CD4-positive, alpha-beta memory T cell (primary cell): ENCODE measurements around the gene ACP4. TPM values are rescaled to one million over a fixed set of nuclear protein-coding genes. Genes with fewer than 3 reads are reported as not detected.
A peak's percentile ranks its signal among the peaks of the same experiment; 100 is the strongest.

Source experiments
- CTCF ChIA-PET: fragments of 350-600 bp; sonication (Branson Sonifier 250); formaldehyde crosslinking; loops from one replicate; lab custom pipeline; 2021; ENCODE audit warnings: inconsistent platforms; ENCODE audit not compliant: partially characterized antibody; lab: Charles Lee
- POLR2A ChIA-PET: fragments of 350-600 bp; sonication (Branson Sonifier 250); formaldehyde crosslinking; loops from one replicate; lab custom pipeline; 2021; ENCODE audit not compliant: partially characterized antibody; lab: Charles Lee
- DNase-seq, 5 donors: peaks; one replicate each; pipeline versions ENCODE4 v3.0.0 to v3.0.0-alpha.2; 2020 to 2022; ENCODE audit warnings: mixed read lengths in 1 of 5
- H3K27ac ChIP-seq: one replicate; pipeline ENCODE4 v1.7.0; 2013; ENCODE audit warnings: low read depth, low read length
- H3K27me3 ChIP-seq: 2 replicates; pipeline ENCODE4 v1.7.0; 2013; ENCODE audit warnings: mild to moderate bottlenecking, low read length, moderate library complexity; ENCODE audit not compliant: insufficient read depth
- H3K36me3 ChIP-seq: 2 replicates; pipeline ENCODE4 v1.7.0; 2013; ENCODE audit warnings: mild to moderate bottlenecking, low read length, moderate library complexity; ENCODE audit not compliant: insufficient read depth
- H3K4me1 ChIP-seq: 2 replicates; pipeline ENCODE4 v1.7.0; 2013; ENCODE audit warnings: mild to moderate bottlenecking, low read length, moderate library complexity; ENCODE audit not compliant: insufficient read depth
- H3K4me3 ChIP-seq, 2 donors: one replicate each; pipeline ENCODE4 v1.7.0; 2013; ENCODE audit warnings: low read length in 2 of 2, mild to moderate bottlenecking in 1 of 2
- H3K9me3 ChIP-seq, 2 donors: one replicate each; pipeline ENCODE4 v1.7.0; 2013; ENCODE audit warnings: low read length in 2 of 2, control low read depth in 1 of 2; ENCODE audit not compliant: control insufficient read depth in 1 of 2
- H3K27ac Mint-ChIP-seq, 7 donors: one replicate each; pipeline ENCODE4 v1.8.0; 2020 to 2021; ENCODE audit warnings: mixed read lengths in 7 of 7, mild to moderate bottlenecking in 6 of 7, inconsistent platforms in 3 of 7, moderate library complexity in 3 of 7
- H3K27me3 Mint-ChIP-seq, 2 donors: one replicate each; pipeline ENCODE4 v1.8.0; 2020 to 2021; ENCODE audit warnings: mixed read lengths in 2 of 2
- H3K36me3 Mint-ChIP-seq, 2 donors: one replicate each; pipeline ENCODE4 v1.8.0; 2020 to 2021; ENCODE audit warnings: mixed read lengths in 2 of 2, inconsistent platforms in 1 of 2, mild to moderate bottlenecking in 1 of 2
- H3K4me1 Mint-ChIP-seq, 4 donors: one replicate each; pipeline ENCODE4 v1.8.0; 2020 to 2021; ENCODE audit warnings: mixed read lengths in 4 of 4, mild to moderate bottlenecking in 1 of 4
- H3K4me3 Mint-ChIP-seq, 8 donors: one replicate each; pipeline ENCODE4 v1.8.0; 2020 to 2021; ENCODE audit warnings: mixed read lengths in 8 of 8, mild to moderate bottlenecking in 7 of 8, moderate library complexity in 6 of 8, inconsistent platforms in 3 of 8
- H3K9me3 Mint-ChIP-seq, 8 donors: one replicate each; pipeline ENCODE4 v1.8.0; 2020 to 2021; ENCODE audit warnings: mixed read lengths in 8 of 8, mild to moderate bottlenecking in 5 of 8, inconsistent platforms in 3 of 8, moderate library complexity in 1 of 8
- intact Hi-C: fragments of 100-400 bp; cut with micrococcal nuclease; formaldehyde crosslinking; loops from one replicate; pipeline ENCODE4 v1.15.1; 2023
- polyA plus RNA-seq, 2 donors: library from polyadenylated mRNA; unstranded; fragments of 300-500 nt; fragmentation: Illumina TruSeq; gene quantifications; one replicate each; pipeline ENCODE4 v1.2.3, GENCODE V29; 2021
- total RNA-seq, 2 experiments: library from RNA; stranded (reverse); gene quantifications; one replicate each; pipeline ENCODE4 v1.2.3, GENCODE V29; 2021

The ACP4 gene
- total and polyA plus RNA-seq, 4 experiments from 2014 or later = not detected

GRCh38 chr19:50835785-50836542 lies 45.7 kb downstream of the ACP4 start:
- Histone ChIP-seq H3K27ac (no peak overlapping the region), H3K4me3 (peak overlapping the region; percentile 9 to 42), H3K27me3 (peaks cover 6% of the 10 kb centered on the region), H3K9me3 (no peaks in the 10 kb centered on the region), H3K36me3 (no peaks in the 10 kb centered on the region), H3K4me1 (peaks cover 15% of the 10 kb centered on the region)
- Mint-ChIP-seq H3K36me3 (peaks cover 0 to 3% of the 10 kb centered on the region in 2 donors), H3K4me3 (peak overlapping the region; percentile 64 to 91 (median 87)), H3K27ac (peak overlapping the region in 3 of 7 donors; percentile 57 to 65 (median 60)), H3K27me3 (peaks cover 27 to 46% of the 10 kb centered on the region in 2 donors), H3K9me3 (peaks cover 0 to 6% (median 0%) of the 10 kb centered on the region in 8 donors), H3K4me1 (peaks cover 6 to 16% (median 11%) of the 10 kb centered on the region in 4 donors)
- ChIA-PET CTCF (no interaction called here), POLR2A (no interaction called here)
- DNase-seq = peak in 4 of 5 donors; percentile 42 to 50 (median 44)
- intact Hi-C loops = no loop called here

GRCh38 chr19:50836543-50837195 lies 46.5 kb downstream of the ACP4 start:
- Mint-ChIP-seq H3K9me3 (peaks cover 0 to 10% (median 0%) of the 10 kb centered on the region in 8 donors), H3K36me3 (peaks cover 0 to 3% of the 10 kb centered on the region in 2 donors), H3K4me1 (peaks cover 6 to 16% (median 11%) of the 10 kb centered on the region in 4 donors), H3K27ac (peak overlapping the region in 1 of 7 donors; percentile 30), H3K4me3 (peak overlapping the region in 7 of 8 donors; percentile 76 to 91 (median 87)), H3K27me3 (peaks cover 29 to 42% of the 10 kb centered on the region in 2 donors)
- H3K36me3 ChIP-seq = no peaks in the 10 kb centered on the region
- CTCF ChIA-PET = no interaction called here
- no peak overlapping the region for H3K4me3 ChIP-seq
- POLR2A ChIA-PET = no interaction called here
- no peak overlapping the region for H3K27ac ChIP-seq
- peaks cover 6% of the 10 kb centered on the region for H3K27me3 ChIP-seq
- no peaks in the 10 kb centered on the region for H3K9me3 ChIP-seq
- H3K4me1 ChIP-seq = peaks cover 15% of the 10 kb centered on the region
- DNase-seq = no peak
- intact Hi-C loops = no loop called here

GRCh38 chr19:50837300-50837699 lies 47.1 kb downstream of the ACP4 start:
- CTCF ChIA-PET = no interaction called here

GRCh38 chr19:50838239-50838638 lies 48.0 kb downstream of the ACP4 start:
- Histone ChIP-seq H3K27ac (no peak overlapping the region), H3K36me3 (no peaks in the 10 kb centered on the region), H3K9me3 (no peaks in the 10 kb centered on the region), H3K27me3 (peaks cover 4% of the 10 kb centered on the region), H3K4me3 (no peak overlapping the region), H3K4me1 (peaks cover 15% of the 10 kb centered on the region)
- Mint-ChIP-seq H3K4me1 (peaks cover 6 to 16% (median 11%) of the 10 kb centered on the region in 4 donors), H3K9me3 (peaks cover 0 to 16% (median 6%) of the 10 kb centered on the region in 8 donors), H3K27me3 (peaks cover 28 to 37% of the 10 kb centered on the region in 2 donors), H3K36me3 (peaks cover 0 to 3% of the 10 kb centered on the region in 2 donors), H3K27ac (no peak overlapping the region), H3K4me3 (peak overlapping the region in 1 of 8 donors; percentile 43)
- ChIA-PET POLR2A (no interaction called here), CTCF (no interaction called here)
- intact Hi-C loops = no loop called here
- no peak for DNase-seq

More at GRCh38 chr19:50837300-50837699, 47.1 kb downstream of the ACP4 start:
- H3K4me3 Mint-ChIP-seq = peak overlapping the region in 5 of 8 donors; percentile 3 to 87 (median 37)
- intact Hi-C loops = no loop called here
- DNase-seq = no peak
- peaks cover 0 to 10% (median 1%) of the 10 kb centered on the region in 8 donors for H3K9me3 Mint-ChIP-seq
- H3K27me3 Mint-ChIP-seq = peaks cover 29 to 42% of the 10 kb centered on the region in 2 donors
- Histone ChIP-seq H3K27ac (no peak overlapping the region), H3K4me3 (no peak overlapping the region), H3K27me3 (peaks cover 6% of the 10 kb centered on the region), H3K9me3 (no peaks in the 10 kb centered on the region), H3K4me1 (peaks cover 15% of the 10 kb centered on the region), H3K36me3 (no peaks in the 10 kb centered on the region)
- POLR2A ChIA-PET = no interaction called here
- peaks cover 0 to 3% of the 10 kb centered on the region in 2 donors for H3K36me3 Mint-ChIP-seq
- H3K27ac Mint-ChIP-seq = no peak overlapping the region
- H3K4me1 Mint-ChIP-seq = peaks cover 6 to 16% (median 11%) of the 10 kb centered on the region in 4 donors

- no peaks in the 10 kb centered on the region for H3K27me3 ChIP-seq
- DNase-seq = no peak
- no peaks in the 10 kb centered on the region for H3K9me3 ChIP-seq
- no peaks in the 10 kb centered on the region for H3K36me3 ChIP-seq
- peaks cover 13% of the 10 kb centered on the region for H3K4me1 ChIP-seq
- peaks cover 6 to 16% (median 10%) of the 10 kb centered on the region in 4 donors for H3K4me1 Mint-ChIP-seq
- peaks cover 3 to 8% of the 10 kb centered on the region in 2 donors for H3K36me3 Mint-ChIP-seq
- H3K4me3 Mint-ChIP-seq = no peak overlapping the region
- H3K27ac ChIP-seq = no peak overlapping the region
- POLR2A ChIA-PET = no interaction called here
- H3K4me3 ChIP-seq = no peak overlapping the region
- CTCF ChIA-PET = no interaction called here
- no peak overlapping the region for H3K27ac Mint-ChIP-seq
- intact Hi-C loops = no loop called here
- peaks cover 0 to 30% (median 20%) of the 10 kb centered on the region in 8 donors for H3K9me3 Mint-ChIP-seq
- peaks cover 28 to 33% of the 10 kb centered on the region in 2 donors for H3K27me3 Mint-ChIP-seq
These were observed 49.8 kb downstream of the ACP4 start for GRCh38 chr19:50839712-50840655.

- Mint-ChIP-seq H3K9me3 (peaks cover 0 to 36% (median 21%) of the 10 kb centered on the region in 8 donors), H3K4me1 (peaks cover 0 to 4% (median under 1%) of the 10 kb centered on the region in 4 donors), H3K27me3 (peaks cover 18 to 23% of the 10 kb centered on the region in 2 donors), H3K27ac (no peak overlapping the region), H3K4me3 (no peak overlapping the region), H3K36me3 (peaks cover 3 to 8% of the 10 kb centered on the region in 2 donors)
- no peak for DNase-seq
- CTCF ChIA-PET = no interaction called here
- POLR2A ChIA-PET = no interaction called here
- intact Hi-C loops = no loop called here
- H3K36me3 ChIP-seq = no peaks in the 10 kb centered on the region
- H3K4me1 ChIP-seq = no peaks in the 10 kb centered on the region
- H3K4me3 ChIP-seq = no peak overlapping the region
- no peaks in the 10 kb centered on the region for H3K9me3 ChIP-seq
- no peak overlapping the region for H3K27ac ChIP-seq
- no peaks in the 10 kb centered on the region for H3K27me3 ChIP-seq
These were observed 51.9 kb downstream of the ACP4 start for GRCh38 chr19:50842130-50842529.
